ENCODE measurements around the gene MED1. TPM values are rescaled to one million over a fixed set of nuclear protein-coding genes. Genes with fewer than 3 reads are reported as not detected.

Gene MED1
- total and polyA plus RNA-seq, 2 donors (not counting 1 experiment from before 2014, with no cell fraction given), result 13.1 to 59.1 TPM

- Mint-ChIP-seq H3K4me3 (peak overlapping the region; percentile 93), H3K4me1 (peaks cover 40% of the 10 kb centered on the region), H3K27me3 (no peaks in the 10 kb centered on the region), H3K9me3 (ENCODE audit: insufficient read depth) (no peaks in the 10 kb centered on the region), H3K27ac (peak overlapping the region; percentile 96)
- H3K4me2 ChIP-seq (replicated peaks; ENCODE audit: low read depth, low read length, poor library complexity, severe bottlenecking), result peak overlapping the region; percentile 75
- H3K36me3 ChIP-seq (replicated peaks in 1 of 2; ENCODE audit: control extremely low read depth in 1 of 2, control insufficient read depth in 1 of 2, extremely low read depth in 1 of 2, insufficient read depth in 2 of 2, low read length in 1 of 2), result peaks cover 0 to 6% of the 10 kb centered on the region in 2 experiments
- intact Hi-C loops (cut with micrococcal nuclease), result loop anchor here (1.0 to 5.0 kb wide), 4 partner anchors 11 to 520 kb away; partner anchors contain the start of genes MED1, PGAP3 and PSMD3
- peak; percentile 4 for ATAC-seq (ENCODE audit: low read depth)
- peaks cover 34% of the 10 kb centered on the region for H4K20me1 ChIP-seq (ENCODE audit: control insufficient read depth, insufficient read depth, low read length, poor library complexity, severe bottlenecking)
- peak overlapping the region; percentile 82 to 98 (median 86) for H3K4me3 ChIP-seq (ENCODE audit: control extremely low read depth in 1 of 5, extremely low read depth in 1 of 5, insufficient read depth in 1 of 5, low read depth in 2 of 5, low read length in 4 of 5)
- ChIA-PET CTCF (interaction anchor here (0.6 to 1.9 kb wide), 2 partner anchors 11 to 667 kb away, joined by 3 to 13 read pairs; partner anchors contain the start of gene MED1), POLR2A (interaction anchor here (0.5 to 3.8 kb wide), 6 partner anchors 8 to 678 kb away, joined by 3 to 90 read pairs (median 5); partner anchors contain the start of genes CASC3, MED1 and RPL19)
- H3K79me2 ChIP-seq (ENCODE audit: control insufficient read depth, insufficient read depth, low read length), result peaks cover 53% of the 10 kb centered on the region
- WGBS (ENCODE audit: insufficient coverage), result 2% methylated on average over 17 of the region's 34 CpGs
- TF ChIP-seq EZH2 (IDR thresholded peaks at IDR 0.05; ENCODE audit: borderline replicate concordance, insufficient read depth, low read depth, low read length, poor library complexity, severe bottlenecking) (no peak), CTCF (IDR thresholded peaks at IDR 0.05) (no peak)
- peaks cover 20 to 32% of the 10 kb centered on the region in 2 donors for H3K4me1 ChIP-seq (ENCODE audit: control insufficient read depth in 2 of 2, insufficient read depth in 2 of 2, low read length in 2 of 2)
- peak overlapping the region; percentile 84 for H3K9ac ChIP-seq (ENCODE audit: low read length)
- peak overlapping the region; percentile 94 to 97 for H3K27ac ChIP-seq (ENCODE audit: low read length in 2 of 2)
- H3K27me3 ChIP-seq (replicated peaks in 1 of 4; ENCODE audit: control extremely low read depth in 1 of 4, control insufficient read depth in 3 of 4, insufficient read depth in 4 of 4, low read length in 3 of 4), result no peaks in the 10 kb centered on the region
- H3K9me3 ChIP-seq (ENCODE audit: control extremely low read depth in 1 of 3, control insufficient read depth in 2 of 3, insufficient read depth in 1 of 3, low read length in 2 of 3), result no peaks in the 10 kb centered on the region
- no peak for DNase-seq
- H2AFZ ChIP-seq (ENCODE audit: insufficient read depth, low read depth, low read length, poor library complexity, severe bottlenecking), result peak overlapping the region; percentile 78
Measured at GRCh38 chr17:39461926-39462569, 11.0 kb upstream of the MED1 start.
